OCI-M2 (cell line): Measurements from ENCODE around the gene CLDN17.

Experiments
- DNase-seq: peaks from one replicate; lab custom pipeline; 2025; ENCODE audit not compliant: unreplicated experiment; lab: John Stamatoyannopoulos, UW

CLDN17 gene

GRCh38 chr21:30126576-30126975, 40.0 kb downstream of the CLDN17 start:
- no peak for DNase-seq

DNA sequence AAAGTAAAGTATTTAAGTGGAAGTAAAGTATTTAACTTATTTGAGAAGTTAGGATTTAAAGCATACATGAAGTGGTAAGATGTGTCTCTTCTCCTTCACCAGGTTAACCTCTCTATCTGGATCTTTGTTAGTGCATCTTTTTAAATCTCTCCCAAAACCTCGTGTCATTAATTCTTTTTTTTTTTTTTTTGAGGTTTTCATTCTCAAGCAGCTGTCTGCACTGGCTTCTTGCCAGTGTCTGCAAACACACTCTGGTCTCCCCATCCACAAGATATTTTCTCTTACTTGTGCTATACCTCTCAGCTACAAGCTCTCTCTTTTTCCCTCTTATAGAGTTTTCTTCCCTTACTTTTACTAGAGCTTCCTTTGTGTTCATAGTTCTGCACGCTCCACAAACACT, 49.0 kb downstream of the CLDN17 start:
- no peak for DNase-seq

GRCh38 chr21:30116479-30116878, 50.1 kb downstream of the CLDN17 start:
- DNase-seq: no peak
